ENCODE measurements around the gene TSHZ3. TPM values are rescaled to one million over a fixed set of nuclear protein-coding genes. Genes with fewer than 3 reads are reported as not detected.

TSHZ3 gene
- total RNA-seq, 4 donors from 2014 or later, result 2.1 to 3.2 (median 2.7) TPM

GRCh38 chr19:31316201-31316951 lies 32.9 kb downstream of the TSHZ3 start:
- no peaks in the 10 kb centered on the region for H3K27me3 ChIP-seq
- 54% methylated on average over 12 of the region's 12 CpGs for WGBS
- no peaks in the 10 kb centered on the region for H3K9me3 ChIP-seq
- TF ChIP-seq EP300 (IDR thresholded peaks at IDR 0.05) (no peak), POLR2AphosphoS5 (IDR thresholded peaks at IDR 0.05) (peak in 1 of 3 donors; percentile 42), CTCF (IDR thresholded peaks at IDR 0.05) (no peak)
- H3K27ac ChIP-seq, result no peak overlapping the region
- DNase-seq (ENCODE audit: low spot score in 2 of 2), result no peak
- H3K4me1 ChIP-seq, result peaks cover 17% of the 10 kb centered on the region
- H3K4me3 ChIP-seq, result no peak overlapping the region
- no peaks in the 10 kb centered on the region for H3K36me3 ChIP-seq

GRCh38 chr19:31315652-31316051 lies 33.6 kb downstream of the TSHZ3 start:
- Histone ChIP-seq H3K27me3 (no peaks in the 10 kb centered on the region), H3K27ac (no peak overlapping the region), H3K4me1 (peaks cover 17% of the 10 kb centered on the region), H3K4me3 (no peak overlapping the region), H3K9me3 (no peaks in the 10 kb centered on the region), H3K36me3 (no peaks in the 10 kb centered on the region)
- TF ChIP-seq POLR2AphosphoS5 (IDR thresholded peaks at IDR 0.05), result no peak
- no peak for TF ChIP-seq POLR2A (IDR thresholded peaks at IDR 0.05)
- TF ChIP-seq CTCF (IDR thresholded peaks at IDR 0.05), result no peak
- no peak for TF ChIP-seq EP300 (IDR thresholded peaks at IDR 0.05)
- DNase-seq (ENCODE audit: low spot score in 2 of 2), result no peak
- 37% methylated on average over 5 of the region's 5 CpGs for WGBS

GRCh38 chr19:31314849-31315629 lies 34.2 kb downstream of the TSHZ3 start:
- Histone ChIP-seq H3K27me3 (no peaks in the 10 kb centered on the region), H3K36me3 (no peaks in the 10 kb centered on the region), H3K27ac (no peak overlapping the region), H3K4me1 (peaks cover 17% of the 10 kb centered on the region), H3K4me3 (no peak overlapping the region), H3K9me3 (no peaks in the 10 kb centered on the region)
- DNase-seq (ENCODE audit: low spot score in 2 of 2), result no peak
- 54% methylated on average over 14 of the region's 14 CpGs for WGBS
- no peak for TF ChIP-seq CTCF (IDR thresholded peaks at IDR 0.05)

- WGBS, result 82% methylated on average over 7 of the region's 10 CpGs
- Histone ChIP-seq H3K27ac (no peak overlapping the region), H3K9me3 (no peaks in the 10 kb centered on the region), H3K4me1 (peaks cover 17% of the 10 kb centered on the region), H3K4me3 (no peak overlapping the region), H3K27me3 (no peaks in the 10 kb centered on the region), H3K36me3 (no peaks in the 10 kb centered on the region)
- TF ChIP-seq POLR2A (IDR thresholded peaks at IDR 0.05), result no peak
- no peak for TF ChIP-seq EP300 (IDR thresholded peaks at IDR 0.05)
- no peak for TF ChIP-seq CTCF (IDR thresholded peaks at IDR 0.05)
- no peak for TF ChIP-seq POLR2AphosphoS5 (IDR thresholded peaks at IDR 0.05)
- DNase-seq (ENCODE audit: low spot score in 2 of 2), result no peak
Measured at GRCh38 chr19:31314156-31314555, 35.1 kb downstream of the TSHZ3 start.

GRCh38 chr19:31313291-31314030 lies 35.8 kb downstream of the TSHZ3 start:
- Histone ChIP-seq H3K36me3 (no peaks in the 10 kb centered on the region), H3K27me3 (no peaks in the 10 kb centered on the region), H3K4me3 (no peak overlapping the region), H3K27ac (no peak overlapping the region), H3K4me1 (peaks cover 17% of the 10 kb centered on the region), H3K9me3 (no peaks in the 10 kb centered on the region)
- TF ChIP-seq CTCF (IDR thresholded peaks at IDR 0.05) (no peak), POLR2A (IDR thresholded peaks at IDR 0.05) (no peak), EP300 (IDR thresholded peaks at IDR 0.05) (no peak), POLR2AphosphoS5 (IDR thresholded peaks at IDR 0.05) (no peak)
- no peak for DNase-seq (ENCODE audit: low spot score in 2 of 2)
- 91% methylated on average over 17 of the region's 20 CpGs for WGBS

Measured in suprapubic skin (tissue), 4 donors.